SK-N-MC (cell line): Measurements from ENCODE around the gene VPS26A.

Experiments used
- DNase-seq: peaks from one replicate; pipeline ENCODE4 v3.0.0-alpha.2; 2011; ENCODE audit warnings: low read depth, low spot score
- H3K27ac ChIP-seq: fragments of 200-600 bp; sonication (generic); 2 replicates; pipeline ENCODE4 v1.5.1; 2016; ENCODE audit warnings: mixed run types
- H3K36me3 ChIP-seq: fragments of 200-600 bp; sonication (generic); 2 replicates; pipeline ENCODE4 v1.6.1; 2017; ENCODE audit warnings: antibody characterized with exemption, low read length, mixed read lengths; ENCODE audit not compliant: insufficient read depth
- H3K4me3 ChIP-seq: fragments of 200-600 bp; sonication (generic); 2 replicates; pipeline ENCODE4 v1.5.1; 2016
- H3K9ac ChIP-seq: fragments of 200-600 bp; sonication (generic); 2 replicates; pipeline ENCODE4 v1.8.0; 2017; ENCODE audit warnings: mixed run types, mixed read lengths; ENCODE audit not compliant: insufficient read length
- H3K9me3 ChIP-seq: fragments of 200-600 bp; sonication (generic); 2 replicates; pipeline ENCODE4 v1.6.1; 2017; ENCODE audit warnings: low read depth, mild to moderate bottlenecking, antibody characterized with exemption, low read length, moderate library complexity, mixed read lengths
- EZH2 ChIP-seq: fragments of 200-600 bp; sonication (generic); IDR thresholded peaks from one replicate; pipeline ENCODE4 v1.6.1; 2017; ENCODE audit warnings: antibody characterized with exemption
- FOXP2 ChIP-seq: optimal IDR thresholded peaks from 2 replicates; pipeline ENCODE3; 2011; ENCODE audit warnings: mild to moderate bottlenecking, moderate library complexity; ENCODE audit not compliant: insufficient read depth; ENCODE audit errors: extremely low read length, control extremely low read depth
- POLR2AphosphoS5 ChIP-seq: IDR thresholded peaks from 2 replicates; pipeline ENCODE4 v1.6.1; 2012; ENCODE audit warnings: mild to moderate bottlenecking, low read depth, low read length, borderline replicate concordance

Gene VPS26A

GRCh38 chr10:69097729-69098128, 26.2 kb upstream of the VPS26A start:
- no peaks in the 10 kb centered on the region for H3K9me3 ChIP-seq
- no peak for DNase-seq
- no peak overlapping the region for H3K4me3 ChIP-seq
- H3K36me3 ChIP-seq: no peaks in the 10 kb centered on the region
- no peak overlapping the region for H3K27ac ChIP-seq
- no peak overlapping the region for H3K9ac ChIP-seq
- no peak for TF ChIP-seq FOXP2
- TF ChIP-seq EZH2: no peak
- TF ChIP-seq POLR2AphosphoS5: no peak

DNA sequence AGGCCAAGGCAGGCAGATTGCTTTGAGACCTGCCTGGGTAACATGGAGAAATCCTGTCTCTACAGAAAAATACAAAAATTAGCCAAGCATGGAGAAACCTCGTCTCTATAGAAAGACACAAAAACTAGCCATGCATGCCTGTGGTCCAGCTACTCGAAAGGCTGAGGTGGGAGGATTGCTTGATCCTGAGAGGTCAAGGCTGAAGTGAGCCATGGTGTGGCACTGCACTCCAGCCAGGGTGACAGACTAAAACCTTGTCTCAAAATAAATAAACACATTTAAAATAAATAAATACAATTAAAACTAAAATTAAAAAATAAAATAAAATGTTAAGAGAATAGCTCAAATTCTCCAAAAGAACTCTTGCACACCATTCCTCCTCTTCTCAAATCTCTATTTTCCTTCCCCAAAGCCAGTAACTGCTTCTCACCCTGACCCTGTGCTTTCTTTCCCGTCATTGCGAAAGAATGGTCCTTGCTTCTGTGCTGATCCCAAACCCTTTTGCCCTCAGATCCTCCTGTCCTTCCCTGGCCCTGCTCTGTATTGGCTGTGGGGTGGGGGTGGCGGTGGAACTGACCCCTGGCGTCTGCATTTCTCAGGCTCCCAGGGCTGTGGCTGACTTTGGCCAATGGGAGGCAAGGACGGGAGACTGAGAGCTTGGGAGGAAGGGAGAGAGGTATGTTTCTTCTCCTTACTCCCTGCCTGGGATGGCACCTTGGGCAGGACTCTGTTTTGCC, 23.7 kb upstream of the VPS26A start:
- TF ChIP-seq EZH2 (no peak), FOXP2 (no peak)
- no peak overlapping the region for H3K4me3 ChIP-seq
- H3K27ac ChIP-seq: no peak overlapping the region
- DNase-seq: no peak
- H3K36me3 ChIP-seq: no peaks in the 10 kb centered on the region
- no peak overlapping the region for H3K9ac ChIP-seq
- H3K9me3 ChIP-seq: no peaks in the 10 kb centered on the region

- TF ChIP-seq POLR2AphosphoS5: no peak
- TF ChIP-seq FOXP2: no peak
- no peak for TF ChIP-seq EZH2
- Histone ChIP-seq H3K9ac (no peak overlapping the region), H3K9me3 (no peaks in the 10 kb centered on the region), H3K36me3 (no peaks in the 10 kb centered on the region), H3K4me3 (no peak overlapping the region), H3K27ac (no peak overlapping the region)
- DNase-seq: no peak
Observed at GRCh38 chr10:69101451-69102095, 22.4 kb upstream of the VPS26A start.

GRCh38 chr10:69102440-69102839, 21.5 kb upstream of the VPS26A start:
- DNase-seq: no peak
- TF ChIP-seq FOXP2: no peak
- no peak for TF ChIP-seq POLR2AphosphoS5
- TF ChIP-seq EZH2: no peak
- Histone ChIP-seq H3K9ac (no peak overlapping the region), H3K27ac (no peak overlapping the region), H3K9me3 (no peaks in the 10 kb centered on the region), H3K4me3 (no peak overlapping the region), H3K36me3 (no peaks in the 10 kb centered on the region)

DNA sequence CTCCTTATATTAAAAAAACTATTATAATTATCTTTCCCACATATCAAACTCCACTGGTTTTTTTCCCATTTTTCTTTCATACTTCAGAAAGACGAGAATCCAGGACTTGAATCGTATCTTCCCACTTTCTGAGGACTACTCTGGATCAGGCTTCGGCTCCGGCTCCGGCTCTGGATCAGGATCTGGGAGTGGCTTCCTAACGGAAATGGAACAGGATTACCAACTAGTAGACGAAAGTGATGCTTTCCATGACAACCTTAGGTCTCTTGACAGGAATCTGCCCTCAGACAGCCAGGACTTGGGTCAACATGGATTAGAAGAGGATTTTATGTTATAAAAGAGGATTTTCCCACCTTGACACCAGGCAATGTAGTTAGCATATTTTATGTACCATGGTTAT, 20.2 kb upstream of the VPS26A start:
- DNase-seq: no peak
- Histone ChIP-seq H3K27ac (no peak overlapping the region), H3K36me3 (no peaks in the 10 kb centered on the region), H3K9me3 (no peaks in the 10 kb centered on the region), H3K9ac (no peak overlapping the region), H3K4me3 (no peak overlapping the region)
- TF ChIP-seq EZH2: no peak

DNA sequence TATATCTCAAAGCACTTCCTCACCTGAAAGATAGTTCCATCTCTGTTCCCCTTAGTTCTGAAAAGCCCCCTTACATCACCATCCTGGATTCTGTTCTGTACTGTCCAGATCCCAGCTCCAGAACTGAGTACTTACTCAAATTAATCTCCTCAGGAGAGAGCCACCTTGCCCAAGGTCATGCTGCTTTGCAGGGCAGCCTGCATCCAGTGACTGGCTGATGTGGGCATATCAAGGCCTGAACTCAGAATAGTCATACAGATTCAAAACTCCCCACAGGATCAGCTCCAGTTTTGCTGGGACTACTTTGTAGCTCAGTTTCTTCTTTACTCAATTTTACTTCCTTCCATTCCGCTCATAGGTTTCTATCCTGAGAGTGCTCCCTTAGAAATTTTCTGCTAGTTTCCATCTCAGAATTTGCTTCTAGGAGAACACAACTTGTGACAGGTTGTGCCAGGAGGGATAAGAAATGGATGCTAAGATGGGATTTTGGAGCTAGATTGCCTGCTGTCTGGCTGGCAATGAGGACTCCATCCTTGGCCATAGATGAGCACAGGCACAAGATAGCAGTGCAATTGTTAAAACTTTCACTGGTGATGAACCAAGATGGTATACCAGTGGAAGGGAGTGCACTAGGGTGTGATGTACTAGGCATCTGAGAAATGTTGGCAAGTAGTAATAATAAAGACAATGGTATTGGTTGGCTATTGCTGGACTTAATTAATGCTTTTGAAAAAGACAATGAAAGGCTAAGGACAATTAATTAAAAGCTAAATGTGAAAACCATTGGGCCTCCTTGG, 18.8 kb upstream of the VPS26A start:
- no peak overlapping the region for H3K27ac ChIP-seq
- no peaks in the 10 kb centered on the region for H3K9me3 ChIP-seq
- no peak overlapping the region for H3K4me3 ChIP-seq
- no peak for TF ChIP-seq EZH2
- no peaks in the 10 kb centered on the region for H3K36me3 ChIP-seq
- DNase-seq: no peak
- H3K9ac ChIP-seq: no peak overlapping the region

DNA sequence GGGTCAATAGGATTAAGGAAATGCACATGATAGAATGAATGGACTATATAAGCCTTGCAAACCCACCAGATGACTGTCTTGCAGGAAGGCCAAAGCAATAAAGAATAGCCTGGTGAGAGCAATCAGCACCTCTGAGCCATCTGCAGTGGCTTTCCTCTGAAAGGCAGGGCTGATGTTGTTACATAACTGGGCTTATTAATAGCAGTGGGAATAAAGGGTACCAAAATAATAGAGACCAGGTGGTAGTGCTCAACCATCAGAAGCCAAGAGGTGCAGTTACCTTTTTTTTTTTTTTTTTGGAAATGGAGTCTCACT, 16.8 kb upstream of the VPS26A start:
- H3K9ac ChIP-seq: no peak overlapping the region
- no peaks in the 10 kb centered on the region for H3K9me3 ChIP-seq
- H3K36me3 ChIP-seq: no peaks in the 10 kb centered on the region
- H3K4me3 ChIP-seq: no peak overlapping the region
- no peak for DNase-seq
- no peak overlapping the region for H3K27ac ChIP-seq
- no peak for TF ChIP-seq EZH2
- no peak for TF ChIP-seq POLR2AphosphoS5
- TF ChIP-seq FOXP2: no peak

DNA sequence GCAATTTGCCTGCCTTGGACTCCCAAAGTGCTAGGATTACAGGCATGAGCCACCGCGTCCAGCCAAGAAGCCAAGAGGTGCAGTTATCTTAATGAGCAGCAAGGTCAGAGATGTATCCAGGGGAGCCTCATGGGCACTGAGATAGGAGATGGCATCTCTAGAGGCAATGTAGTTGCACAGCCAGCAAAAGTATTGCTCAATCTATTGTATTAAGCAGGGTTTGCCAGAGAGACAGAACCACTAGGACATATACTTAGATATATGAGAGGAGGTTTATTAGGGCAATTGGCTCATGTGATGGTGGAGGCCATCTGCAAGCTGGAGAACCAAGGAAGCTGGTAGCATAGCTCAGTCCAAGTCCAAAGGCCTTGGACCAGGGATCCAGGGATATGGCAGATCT, 16.3 kb upstream of the VPS26A start:
- no peak for DNase-seq
- no peak overlapping the region for H3K27ac ChIP-seq
- no peaks in the 10 kb centered on the region for H3K9me3 ChIP-seq
- TF ChIP-seq FOXP2: no peak
- no peak for TF ChIP-seq POLR2AphosphoS5
- no peak for TF ChIP-seq EZH2
- no peaks in the 10 kb centered on the region for H3K36me3 ChIP-seq
- no peak overlapping the region for H3K9ac ChIP-seq
- no peak overlapping the region for H3K4me3 ChIP-seq
